ENCODE data around the gene PKD2L1.
A peak's percentile ranks its signal among the peaks of the same experiment; 100 is the strongest.
"Not testable (repeated sequence)": the region's sequence is repeated elsewhere in the genome, so short reads cannot be mapped to it uniquely, and the experiment has no call there.

The PKD2L1 gene

DNA sequence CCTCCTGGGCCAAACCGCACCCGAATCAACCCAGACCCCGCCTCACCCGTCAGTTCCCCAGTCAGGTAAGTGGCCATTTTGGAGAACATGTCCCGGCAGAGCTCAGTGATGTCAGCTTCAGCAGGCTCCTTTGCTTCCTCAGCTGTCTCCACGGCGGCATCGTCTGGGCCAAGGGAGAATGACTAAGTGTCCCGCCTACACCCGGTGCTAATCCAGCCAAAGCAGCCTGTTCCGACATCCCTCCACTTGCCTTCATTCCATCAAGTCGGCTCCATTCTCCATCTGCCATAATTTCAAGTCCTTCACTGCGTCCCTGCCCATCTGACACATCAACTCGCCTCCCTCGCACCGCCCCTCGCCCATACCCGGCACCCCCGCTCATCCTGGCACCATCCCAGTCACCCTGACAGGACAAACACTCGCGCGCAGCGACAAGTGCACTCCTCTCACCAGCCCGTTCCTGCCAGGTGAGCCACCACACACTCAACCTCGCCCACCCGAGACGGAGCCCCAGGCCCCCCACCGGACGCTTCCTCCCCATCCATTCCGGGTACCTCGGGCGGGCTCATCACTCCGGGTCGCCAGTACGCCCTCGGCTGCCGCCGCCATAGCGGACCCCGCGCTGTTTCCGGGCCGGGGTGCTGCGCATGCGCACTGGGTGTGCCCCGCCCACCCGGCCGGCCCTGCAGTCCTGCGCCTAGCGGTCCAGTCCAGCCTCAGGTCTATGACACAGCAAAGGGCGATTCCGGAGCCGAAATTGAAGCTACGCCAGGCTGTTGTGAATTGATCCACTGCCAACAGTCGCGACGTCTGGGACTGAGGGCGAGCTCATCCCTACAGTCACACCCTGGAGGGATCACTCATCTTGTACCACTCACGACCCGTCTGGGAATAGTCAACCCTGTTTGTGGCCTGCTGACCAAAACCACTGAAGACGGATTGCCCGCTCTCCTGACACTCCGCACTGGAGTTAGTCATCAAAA, 43.7 kb downstream of the PKD2L1 start, which contains the start of gene BLOC1S2:
TSS of gene BLOC1S2 (minus strand) at position 630 of the 983 bp plus-strand sequence. CDS start at position 609, 21 bp downstream.
- DNase-seq = peak; percentile 70

DNA sequence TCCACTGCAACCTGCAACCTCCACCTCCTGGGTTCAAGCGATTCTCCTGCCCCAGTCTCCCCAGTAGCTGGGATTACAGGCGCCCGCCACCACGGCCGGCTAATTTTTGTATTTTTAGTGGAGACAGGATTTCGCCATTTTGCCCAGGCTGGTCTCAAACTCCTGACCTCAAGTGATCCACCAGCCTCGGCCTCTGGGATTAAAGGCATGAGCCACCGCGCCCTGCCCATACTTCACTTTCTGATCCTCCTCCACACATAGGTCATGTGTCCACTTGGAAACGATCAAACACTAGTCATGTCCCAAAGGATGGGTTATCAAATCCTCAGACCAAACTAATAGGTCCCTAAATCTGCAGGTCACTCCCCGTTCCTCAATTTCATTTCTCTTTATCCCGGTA, 44.7 kb downstream of the PKD2L1 start:
- not testable (repeated sequence) for DNase-seq

DNA sequence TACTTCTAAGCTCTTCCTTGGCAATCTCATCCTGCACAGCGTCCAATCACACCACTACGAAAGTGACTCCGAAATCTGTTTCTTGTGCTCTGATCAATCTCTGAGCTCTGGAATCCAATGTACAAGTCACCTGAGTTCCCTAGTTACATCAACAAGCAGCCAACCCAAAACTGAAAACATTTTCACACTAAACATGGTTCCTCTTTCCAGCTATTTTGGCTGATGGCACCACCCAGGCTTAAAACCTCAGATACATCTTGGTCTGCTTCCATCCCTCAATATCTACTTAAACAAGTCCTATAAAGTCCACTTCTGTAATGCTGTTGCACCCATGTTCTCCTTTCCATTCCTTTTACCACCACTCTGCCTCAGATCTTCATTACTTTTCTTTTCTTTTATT, 47.1 kb downstream of the PKD2L1 start:
- DNase-seq = no peak

DNA sequence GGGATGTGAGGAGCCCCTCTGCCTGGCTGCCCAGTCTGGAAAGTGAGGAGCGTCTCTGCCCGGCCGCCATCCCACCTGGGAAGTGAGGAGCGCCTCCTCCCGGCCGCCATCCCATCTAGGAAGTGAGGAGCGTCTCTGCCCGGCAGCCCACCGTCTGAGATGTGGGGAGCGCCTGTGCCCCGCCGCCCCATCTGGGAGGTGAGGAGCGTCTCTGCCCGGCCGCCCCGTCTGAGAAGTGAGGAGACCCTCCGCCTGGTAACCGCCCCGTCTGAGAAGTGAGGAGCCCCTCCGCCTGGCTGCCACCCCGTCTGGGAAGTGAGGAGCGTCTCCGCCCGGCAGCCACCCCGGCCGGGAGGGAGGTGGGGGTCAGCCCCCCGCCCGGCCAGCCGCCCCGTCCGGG, 53.1 kb downstream of the PKD2L1 start:
- not testable (repeated sequence) for DNase-seq

DNA sequence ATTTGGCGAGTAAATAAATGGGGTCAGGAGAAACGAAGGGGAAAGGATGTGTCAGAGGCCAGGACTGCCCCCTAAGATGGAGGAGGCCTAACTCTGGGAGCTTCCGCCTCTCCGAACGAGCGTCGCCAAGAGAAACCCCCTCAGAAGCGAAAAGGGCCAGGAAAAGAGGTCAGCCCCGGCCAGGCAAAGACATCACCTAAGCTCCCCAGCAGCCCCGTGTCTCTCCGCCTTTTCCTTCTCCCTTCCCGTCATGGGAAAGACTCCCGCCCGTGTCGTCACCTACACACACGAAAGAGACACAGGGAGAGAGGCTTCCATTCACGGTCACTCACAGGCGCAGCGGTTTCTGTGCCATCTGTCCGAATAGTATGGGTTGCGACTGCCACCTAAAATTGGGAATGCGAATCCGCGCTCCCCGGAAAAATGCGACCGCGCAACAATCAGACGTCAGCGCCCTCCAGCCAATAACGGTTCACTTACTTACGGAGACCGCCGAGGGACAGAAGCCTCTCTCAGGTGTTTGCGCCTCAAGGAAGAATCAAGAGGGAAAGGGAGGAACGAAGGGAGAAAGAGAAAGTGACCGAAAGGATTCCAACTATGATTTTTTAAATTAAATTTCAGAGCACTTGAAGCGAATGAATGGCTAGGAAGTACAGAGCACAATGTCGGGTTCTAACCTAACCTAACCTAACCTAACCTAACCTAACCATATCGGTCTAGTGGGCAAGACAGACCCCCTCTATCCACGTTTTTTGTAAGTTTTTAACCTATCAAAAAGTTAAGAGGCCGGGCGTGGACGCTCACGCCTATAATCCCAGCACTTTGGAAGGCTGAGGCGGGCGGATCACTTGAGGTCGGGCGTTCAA, 62.6 kb downstream of the PKD2L1 start, which contains the start of gene CWF19L1:
TSS of gene CWF19L1 (minus strand) at position 400 of the 866 bp plus-strand sequence. CDS start at position 355, 45 bp downstream.
- DNase-seq = peak; percentile 61

DNA sequence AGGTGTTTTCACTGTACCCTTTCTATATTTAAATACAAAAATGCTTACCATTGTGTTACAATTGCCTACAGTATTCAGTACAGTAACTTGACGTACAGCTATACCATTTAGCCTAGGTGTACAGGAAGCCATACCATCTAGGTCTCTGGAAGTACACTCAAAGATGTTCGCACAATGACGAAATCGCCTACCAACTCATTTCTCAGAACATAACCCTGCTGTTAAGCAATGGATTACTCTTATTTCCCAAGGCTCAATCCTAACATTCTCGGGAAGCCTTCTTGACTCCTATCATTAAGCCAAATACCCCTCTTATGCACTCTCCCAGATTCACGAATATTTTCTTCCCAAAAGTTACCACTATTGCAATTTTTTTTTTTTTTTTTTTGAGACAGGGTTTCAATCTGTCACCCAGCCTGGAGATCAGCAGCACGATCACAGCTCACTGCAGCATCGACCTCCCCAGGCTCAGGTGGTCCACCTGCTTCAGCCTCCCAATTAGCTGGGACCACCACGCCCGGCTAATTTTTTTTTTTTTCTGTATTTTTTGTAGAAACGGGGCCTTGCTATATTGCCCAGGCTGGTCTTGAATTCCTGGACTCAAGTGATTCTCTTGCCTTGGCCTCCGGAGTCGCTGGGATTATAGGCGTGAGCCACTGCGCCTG, 64.1 kb downstream of the PKD2L1 start:
- DNase-seq = no peak

DNA sequence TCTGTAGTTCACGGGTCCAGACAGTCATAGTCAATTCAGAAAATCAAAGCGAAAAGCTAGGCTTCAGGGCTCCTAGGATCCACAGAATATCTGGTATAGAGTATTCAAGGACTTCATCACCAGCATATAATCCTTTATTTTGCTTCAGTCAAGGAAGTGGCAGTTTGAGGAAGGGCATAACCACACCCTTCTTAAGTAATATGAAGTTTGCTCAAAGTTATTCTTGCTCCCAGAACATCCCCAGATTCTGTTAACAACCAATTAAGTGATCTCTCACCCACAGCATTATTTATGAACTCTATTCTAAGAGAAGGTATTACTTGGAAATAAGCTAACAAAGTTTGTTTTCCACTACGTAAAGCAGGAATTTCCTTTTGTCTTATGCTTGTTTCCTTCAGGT, 75.8 kb downstream of the PKD2L1 start:
- DNase-seq = no peak

DNA sequence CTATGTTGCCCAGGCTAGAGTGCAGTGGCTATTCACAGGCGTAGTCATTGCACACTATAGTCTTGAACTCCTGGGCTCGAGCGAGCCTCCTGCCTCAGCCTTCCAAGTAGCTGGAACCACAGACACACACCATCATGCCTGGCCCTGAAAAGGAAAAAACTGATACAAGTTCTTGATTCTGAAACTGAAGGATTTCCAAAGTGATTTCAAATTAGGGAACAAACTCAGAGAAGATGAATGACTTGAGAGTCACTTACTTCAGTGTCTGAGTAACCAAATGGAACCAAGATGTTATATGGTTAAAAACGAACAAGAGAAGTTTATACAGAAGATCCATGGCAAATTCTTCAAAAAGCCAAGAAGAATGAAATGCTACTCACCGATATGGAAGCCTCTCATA, 77.0 kb downstream of the PKD2L1 start:
- no peak for DNase-seq

DNA sequence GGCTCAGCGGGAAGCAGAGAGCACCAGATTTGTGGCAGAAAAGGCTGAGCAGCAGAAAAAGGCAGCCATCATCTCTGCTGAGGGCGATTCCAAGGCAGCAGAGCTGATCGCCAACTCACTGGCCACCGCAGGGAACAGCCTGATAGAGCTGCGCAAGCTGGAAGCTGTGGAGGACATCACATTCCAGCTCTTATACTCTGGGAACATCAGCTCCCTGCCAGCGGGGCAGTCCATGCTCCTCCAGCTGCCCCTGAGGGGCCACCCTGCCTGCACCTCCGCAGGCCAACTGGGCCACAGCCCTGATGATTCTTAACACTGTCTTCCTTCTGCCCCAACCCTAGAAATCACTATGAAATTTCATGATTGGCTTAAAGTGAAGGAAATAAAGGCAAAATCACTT, 81.2 kb downstream of the PKD2L1 start:
- no peak for DNase-seq

DNA sequence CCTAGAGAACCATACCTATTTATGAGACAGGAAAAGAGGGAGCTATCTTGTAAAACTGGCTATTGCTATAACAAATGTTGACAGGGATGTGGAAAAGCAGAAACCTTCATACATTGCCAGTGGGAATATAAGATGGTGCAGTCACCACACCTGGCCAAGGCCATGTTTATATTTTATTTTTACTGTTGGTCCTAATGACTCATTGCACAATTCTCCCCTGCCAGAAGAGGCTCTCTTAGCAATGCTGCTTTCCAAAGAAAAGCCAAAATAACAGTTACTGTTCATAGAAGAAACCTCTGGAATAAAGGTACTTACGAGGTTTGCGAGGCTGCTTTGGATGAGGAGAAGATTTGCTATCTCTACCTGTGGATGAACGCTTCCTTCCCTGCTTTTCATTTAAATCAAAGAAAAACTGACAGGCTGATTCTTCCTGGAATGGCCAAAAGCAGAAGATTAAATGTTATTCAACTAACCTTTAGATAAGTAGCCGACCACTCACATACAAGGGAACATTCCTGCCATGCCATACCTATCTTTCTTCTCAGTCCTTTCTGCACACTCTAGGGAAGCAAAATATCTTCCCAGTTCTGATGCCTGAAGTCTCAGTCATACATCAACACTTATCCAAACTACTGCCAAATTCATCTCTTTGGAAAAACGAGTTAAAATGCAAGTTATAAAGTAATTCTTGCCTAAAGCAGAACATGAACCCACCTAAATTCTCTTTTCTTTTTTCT, 84.4 kb downstream of the PKD2L1 start:
- DNase-seq = no peak

DNA sequence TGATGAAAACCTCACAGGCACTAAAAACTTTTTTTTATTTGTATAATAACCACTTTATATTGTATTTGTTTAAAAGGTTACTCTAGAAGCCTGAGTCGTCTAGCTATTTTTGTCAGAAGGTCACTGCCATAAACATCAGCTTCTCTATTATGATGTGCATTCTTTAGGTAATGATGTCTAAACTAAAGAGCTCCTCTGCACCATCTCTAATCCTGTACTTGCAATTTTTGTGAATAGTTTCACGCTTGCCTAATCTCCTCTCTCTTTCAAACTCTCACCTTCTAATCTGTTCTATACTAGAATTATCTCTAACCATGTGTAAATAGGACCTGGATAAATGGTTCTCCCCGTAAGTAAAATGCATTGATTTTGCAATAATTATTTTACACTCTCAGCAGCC, 90.2 kb downstream of the PKD2L1 start:
- no peak for DNase-seq

DNA sequence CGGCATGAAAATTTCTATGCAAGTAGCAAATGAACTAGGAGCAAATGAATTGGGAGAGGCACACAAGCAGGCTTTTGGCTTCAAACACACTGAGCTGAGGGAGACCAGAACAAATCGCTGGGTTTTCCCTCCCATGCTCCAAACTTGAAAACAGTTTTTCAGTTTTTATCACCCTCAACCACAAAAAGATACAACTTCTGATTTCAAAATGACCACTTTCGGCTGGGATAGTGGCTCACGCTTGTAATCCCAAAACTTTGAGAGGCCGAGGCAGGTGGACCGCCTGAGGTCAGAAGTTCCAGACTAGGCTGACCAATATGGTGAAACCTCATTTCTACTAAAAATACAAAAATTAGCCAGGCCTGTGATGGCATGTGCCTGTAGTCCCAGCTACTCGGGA, 91.6 kb downstream of the PKD2L1 start:
- no peak for DNase-seq
